Retina (tissue), 1 donor: ENCODE data around the gene SPINT2.
"Not testable (repeated sequence)": the region's sequence is repeated elsewhere in the genome, so short reads cannot be mapped to it uniquely, and the experiment has no call there.

Source experiments
- DNase-seq: peaks from one replicate; pipeline ENCODE4 v3.0.0-alpha.2; 2016

The SPINT2 gene

GRCh38 chr19:38264486-38265212, at the start of gene SPINT2:
Gene SPINT2, plus strand, starts transcription at chr19:38264573. Its CDS starts 320 bp downstream, at chr19:38264893.
- peak; percentile 88 for DNase-seq

GRCh38 chr19:38216785-38217641, 47.4 kb upstream of the SPINT2 start:
- DNase-seq = peak; percentile 25

GRCh38 chr19:38218204-38218603, 46.2 kb upstream of the SPINT2 start:
- DNase-seq = no peak

GRCh38 chr19:38219221-38219620, 45.2 kb upstream of the SPINT2 start:
- no peak for DNase-seq

- no peak for DNase-seq
These were observed 43.0 kb upstream of the SPINT2 start for GRCh38 chr19:38221421-38221820.

GRCh38 chr19:38221919-38222830, 42.2 kb upstream of the SPINT2 start:
- no peak for DNase-seq

- DNase-seq = no peak
These were observed 41.3 kb upstream of the SPINT2 start for GRCh38 chr19:38223119-38223523.

- no peak for DNase-seq
These were observed 40.8 kb upstream of the SPINT2 start for GRCh38 chr19:38223617-38224013.

- peak; percentile 81 for DNase-seq
These were observed 40.1 kb upstream of the SPINT2 start, which contains the start of gene DPF1 for GRCh38 chr19:38224014-38224862. Gene DPF1, minus strand, starts transcription at chr19:38224222. Its CDS starts 80 bp downstream, at chr19:38224142.

GRCh38 chr19:38224863-38225218, 39.5 kb upstream of the SPINT2 start:
- DNase-seq = not testable (repeated sequence)

- DNase-seq = no peak
These were observed 36.9 kb upstream of the SPINT2 start for GRCh38 chr19:38227287-38228004.

- DNase-seq = peak; percentile 68
These were observed 36.4 kb upstream of the SPINT2 start for GRCh38 chr19:38228005-38228377.

- peak; percentile 81 for DNase-seq
These were observed 35.6 kb upstream of the SPINT2 start for GRCh38 chr19:38228491-38229439.

GRCh38 chr19:38229585-38230073, 34.7 kb upstream of the SPINT2 start:
- peak; percentile 87 for DNase-seq

- not testable (repeated sequence) for DNase-seq
These were observed 33.8 kb upstream of the SPINT2 start for GRCh38 chr19:38230506-38231133.

GRCh38 chr19:38231918-38232317, 32.5 kb upstream of the SPINT2 start:
- no peak for DNase-seq

GRCh38 chr19:38233740-38234251, 30.6 kb upstream of the SPINT2 start:
- DNase-seq = peak; percentile 83

GRCh38 chr19:38234615-38235014, 29.8 kb upstream of the SPINT2 start:
- DNase-seq = no peak

- DNase-seq = no peak
These were observed 24.6 kb upstream of the SPINT2 start for GRCh38 chr19:38239816-38240215.
